CD14-positive monocyte (primary cell): ENCODE results near the gene DYNLT1. TPM values are rescaled to one million over a fixed set of nuclear protein-coding genes. Genes with fewer than 3 reads are reported as not detected.
A peak's percentile ranks its signal among the peaks of the same experiment; 100 is the strongest.

Experiments
- DNase-seq, 3 donors: peaks; one replicate each; pipeline ENCODE4 v3.0.0-alpha.2; 2011 to 2022
- H2AFZ ChIP-seq: 2 replicates; pipeline ENCODE4 v1.6.0; 2012; ENCODE audit warnings: mild to moderate bottlenecking, low read depth, low read length, inconsistent platforms; ENCODE audit not compliant: insufficient read depth, poor library complexity, severe bottlenecking
- H3K27ac ChIP-seq, 2 donors: 1 replicate in 1 of 2; 2 replicates in 1 of 2; pipeline ENCODE4 v1.5.1; 2012 to 2013; ENCODE audit warnings: low read length in 2 of 2, control low read depth in 1 of 2, inconsistent platforms in 1 of 2, low read depth in 1 of 2, mild to moderate bottlenecking in 1 of 2
- H3K27me3 ChIP-seq, 2 donors: one replicate each; pipeline versions ENCODE4 v1.6.0 to v1.6.1; 2011 to 2013; ENCODE audit warnings: low read length in 2 of 2; ENCODE audit not compliant: control insufficient read depth in 2 of 2, insufficient read depth in 2 of 2
- H3K36me3 ChIP-seq, 2 donors: replicated peaks in 1 of 2; 1 replicate in 1 of 2; 2 replicates in 1 of 2; pipeline versions ENCODE4 v1.5.1 to v1.6.1; 2012 to 2013; ENCODE audit warnings: low read length in 2 of 2, control low read depth in 1 of 2, inconsistent platforms in 1 of 2, mild to moderate bottlenecking in 1 of 2; ENCODE audit not compliant: insufficient read depth in 2 of 2, control insufficient read depth in 1 of 2
- H3K4me1 ChIP-seq, 2 donors: 1 replicate in 1 of 2; 2 replicates in 1 of 2; pipeline versions ENCODE4 v1.5.1 to v1.6.1; 2012 to 2013; ENCODE audit warnings: low read length in 2 of 2, control low read depth in 1 of 2, inconsistent platforms in 1 of 2, mild to moderate bottlenecking in 1 of 2, moderate library complexity in 1 of 2; ENCODE audit not compliant: insufficient read depth in 2 of 2, control insufficient read depth in 1 of 2
- H3K4me2 ChIP-seq: replicated peaks from 2 replicates; pipeline ENCODE3; 2012; ENCODE audit warnings: low read length, moderate library complexity, mild to moderate bottlenecking; ENCODE audit not compliant: poor library complexity, severe bottlenecking; ENCODE audit errors: extremely low read depth
- H3K4me3 ChIP-seq, 3 experiments: fragments of 200-600 bp in 1 of 3; sonication (generic) in 1 of 3; replicated peaks in 1 of 3; 1 replicate in 2 of 3; 2 replicates in 1 of 3; pipeline ENCODE4 v1.5.1; 2011 to 2013; ENCODE audit warnings: low read length in 3 of 3, mild to moderate bottlenecking in 3 of 3, control low read depth in 2 of 3, low read depth in 2 of 3, inconsistent platforms in 1 of 3, moderate library complexity in 1 of 3
- H3K79me2 ChIP-seq: 2 replicates; pipeline ENCODE4 v1.6.0; 2012; ENCODE audit warnings: mild to moderate bottlenecking, control low read depth, inconsistent platforms, low read length, moderate library complexity; ENCODE audit not compliant: insufficient read depth
- H3K9ac ChIP-seq: 2 replicates; pipeline ENCODE4 v1.6.0; 2017; ENCODE audit warnings: low read length, mild to moderate bottlenecking; ENCODE audit not compliant: insufficient read depth, poor library complexity, severe bottlenecking
- H3K9me3 ChIP-seq, 2 donors: replicated peaks in 1 of 2; 1 replicate in 1 of 2; 2 replicates in 1 of 2; pipeline versions ENCODE4 v1.5.1 to v1.6.1; 2012 to 2013; ENCODE audit warnings: low read length in 2 of 2, control low read depth in 1 of 2; ENCODE audit not compliant: control insufficient read depth in 1 of 2, insufficient read depth in 1 of 2
- H4K20me1 ChIP-seq: 2 replicates; pipeline ENCODE4 v1.6.0; 2012; ENCODE audit warnings: mild to moderate bottlenecking, low read length, control low read depth, moderate library complexity; ENCODE audit not compliant: insufficient read depth
- H3K27ac Mint-ChIP-seq, 7 donors: one replicate each; pipeline ENCODE4 v1.8.0; 2020; ENCODE audit warnings: mild to moderate bottlenecking in 7 of 7, mixed read lengths in 7 of 7, moderate library complexity in 6 of 7, inconsistent platforms in 2 of 7
- H3K27me3 Mint-ChIP-seq, 3 donors: one replicate each; pipeline ENCODE4 v1.8.0; 2021 to 2022; ENCODE audit warnings: low read depth in 3 of 3, mild to moderate bottlenecking in 3 of 3, mixed read lengths in 3 of 3, moderate library complexity in 3 of 3, inconsistent platforms in 1 of 3
- H3K36me3 Mint-ChIP-seq, 2 donors: one replicate each; pipeline ENCODE4 v1.8.0; 2020; ENCODE audit warnings: mixed read lengths in 2 of 2, inconsistent platforms in 1 of 2, mild to moderate bottlenecking in 1 of 2
- H3K4me1 Mint-ChIP-seq: one replicate; pipeline ENCODE4 v1.8.0; 2020; ENCODE audit warnings: mild to moderate bottlenecking, mixed read lengths
- H3K4me3 Mint-ChIP-seq, 2 donors: one replicate each; pipeline ENCODE4 v1.8.0; 2020; ENCODE audit warnings: mild to moderate bottlenecking in 2 of 2, mixed read lengths in 2 of 2, moderate library complexity in 1 of 2
- H3K9me3 Mint-ChIP-seq, 7 donors: one replicate each; pipeline ENCODE4 v1.8.0; 2020 to 2022; ENCODE audit warnings: mixed read lengths in 7 of 7, mild to moderate bottlenecking in 6 of 7, moderate library complexity in 6 of 7, inconsistent platforms in 2 of 7
- WGBS: methylation state at CpG from one replicate; pipeline ENCODE4 v1.1.5; 2013; ENCODE audit warnings: missing lambda C conversion rate; ENCODE audit not compliant: insufficient coverage; 5-methylcytosine and 5-hydroxymethylcytosine counted together
- intact Hi-C, 2 donors: fragments of 100-400 bp; cut with micrococcal nuclease; formaldehyde crosslinking; loops; one replicate each; pipeline versions ENCODE4 v1.15.0 to v1.15.1; 2023
- polyA plus RNA-seq, 3 donors: library from polyadenylated mRNA; depleted of rRNA in 1 of 3; unstranded in 2 of 3; stranded (reverse) in 1 of 3; fragments of 300-500 nt in 2 of 3; fragments of >200 nt in 1 of 3; fragmentation: Illumina TruSeq in 2 of 3; gene quantifications; 1 replicate in 2 of 3; 2 replicates in 1 of 3; pipeline ENCODE4 v1.2.3, GENCODE V29; 2012 to 2021
- TF ChIP-seq, protein P1 (sequence below): fragments of 200-600 bp; IDR thresholded peaks from one replicate; pipeline ENCODE4 v1.8.0; 2022; ENCODE audit warnings: antibody characterized with exemption, mild to moderate bottlenecking

Gene DYNLT1
- polyA plus RNA-seq, 3 donors: 248 to 287 (median 286) TPM

- no peaks in the 10 kb centered on the region for H3K79me2 ChIP-seq
- H3K4me3 ChIP-seq: no peak overlapping the region
- 83% methylated on average over 1 of the region's 4 CpGs for WGBS
- no peaks in the 10 kb centered on the region for H3K9me3 ChIP-seq
- peak overlapping the region in 1 of 7 donors; percentile 49 for H3K27ac Mint-ChIP-seq
- intact Hi-C loops: no loop called here
- no peaks in the 10 kb centered on the region for H3K4me1 Mint-ChIP-seq
- H3K27me3 Mint-ChIP-seq: no peaks in the 10 kb centered on the region
- H3K27me3 ChIP-seq: no peaks in the 10 kb centered on the region
- H3K27ac ChIP-seq: no peak overlapping the region
- H3K36me3 ChIP-seq: peaks cover 42 to 92% of the 10 kb centered on the region in 2 donors
- peaks cover 68 to 90% of the 10 kb centered on the region in 2 donors for H3K36me3 Mint-ChIP-seq
- H2AFZ ChIP-seq: no peak overlapping the region
- no peaks in the 10 kb centered on the region for H3K4me1 ChIP-seq
- H4K20me1 ChIP-seq: no peaks in the 10 kb centered on the region
- no peak overlapping the region for H3K9ac ChIP-seq
- TF ChIP-seq, protein P1, sequence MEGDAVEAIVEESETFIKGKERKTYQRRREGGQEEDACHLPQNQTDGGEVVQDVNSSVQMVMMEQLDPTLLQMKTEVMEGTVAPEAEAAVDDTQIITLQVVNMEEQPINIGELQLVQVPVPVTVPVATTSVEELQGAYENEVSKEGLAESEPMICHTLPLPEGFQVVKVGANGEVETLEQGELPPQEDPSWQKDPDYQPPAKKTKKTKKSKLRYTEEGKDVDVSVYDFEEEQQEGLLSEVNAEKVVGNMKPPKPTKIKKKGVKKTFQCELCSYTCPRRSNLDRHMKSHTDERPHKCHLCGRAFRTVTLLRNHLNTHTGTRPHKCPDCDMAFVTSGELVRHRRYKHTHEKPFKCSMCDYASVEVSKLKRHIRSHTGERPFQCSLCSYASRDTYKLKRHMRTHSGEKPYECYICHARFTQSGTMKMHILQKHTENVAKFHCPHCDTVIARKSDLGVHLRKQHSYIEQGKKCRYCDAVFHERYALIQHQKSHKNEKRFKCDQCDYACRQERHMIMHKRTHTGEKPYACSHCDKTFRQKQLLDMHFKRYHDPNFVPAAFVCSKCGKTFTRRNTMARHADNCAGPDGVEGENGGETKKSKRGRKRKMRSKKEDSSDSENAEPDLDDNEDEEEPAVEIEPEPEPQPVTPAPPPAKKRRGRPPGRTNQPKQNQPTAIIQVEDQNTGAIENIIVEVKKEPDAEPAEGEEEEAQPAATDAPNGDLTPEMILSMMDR: no peak
- DNase-seq: no peak
- no peak overlapping the region for H3K4me2 ChIP-seq
- no peaks in the 10 kb centered on the region for H3K9me3 Mint-ChIP-seq
- no peak overlapping the region for H3K4me3 Mint-ChIP-seq
Measured at GRCh38 chr6:158597565-158597964, 47.0 kb downstream of the DYNLT1 start.

GRCh38 chr6:158596861-158597260 lies 47.7 kb downstream of the DYNLT1 start:
- Histone ChIP-seq H3K9me3 (no peaks in the 10 kb centered on the region), H2AFZ (no peak overlapping the region), H4K20me1 (no peaks in the 10 kb centered on the region), H3K9ac (no peak overlapping the region), H3K27ac (peak overlapping the region in 1 of 2 donors; percentile 45), H3K4me3 (no peak overlapping the region), H3K4me2 (no peak overlapping the region), H3K4me1 (no peaks in the 10 kb centered on the region), H3K79me2 (no peaks in the 10 kb centered on the region), H3K27me3 (no peaks in the 10 kb centered on the region), H3K36me3 (peaks cover 49 to 92% of the 10 kb centered on the region in 2 donors)
- TF ChIP-seq, protein P1: no peak
- intact Hi-C loops: no loop called here
- WGBS: no CpG with 5 or more reads among the region's 6 CpGs
- Mint-ChIP-seq H3K4me3 (no peak overlapping the region), H3K4me1 (no peaks in the 10 kb centered on the region), H3K9me3 (no peaks in the 10 kb centered on the region), H3K36me3 (peaks cover 71 to 88% of the 10 kb centered on the region in 2 donors), H3K27me3 (no peaks in the 10 kb centered on the region), H3K27ac (peak overlapping the region in 1 of 7 donors; percentile 80)
- no peak for DNase-seq
